Peyer's patch (tissue), 4 donors: Measurements from ENCODE around the gene LCLAT1.

Experiments used
- CTCF ChIP-seq, 6 experiments: fragments of 450-650 bp in 4 of 6; fragments of 200-600 bp in 2 of 6; sonication (generic) in 1 of 6; IDR thresholded peaks; one replicate each; pipeline ENCODE4 v1.5.1; 2017 to 2019; ENCODE audit warnings: antibody characterized with exemption in 6 of 6, mild to moderate bottlenecking in 3 of 6, moderate library complexity in 1 of 6
- POLR2A ChIP-seq, 2 donors: fragments of 450-650 bp; IDR thresholded peaks; one replicate each; pipeline ENCODE4 v1.5.1; 2017; ENCODE audit warnings: antibody characterized with exemption in 2 of 2, mild to moderate bottlenecking in 2 of 2, moderate library complexity in 2 of 2

GRCh38 chr2:30500699-30501098 is 53.7 kb downstream of the LCLAT1 start:
- no peak for TF ChIP-seq CTCF (IDR thresholded peaks at IDR 0.05)
- no peak for TF ChIP-seq POLR2A (IDR thresholded peaks at IDR 0.05)
